ENCODE results near the gene GORASP2.
A peak's percentile ranks its signal among the peaks of the same experiment; 100 is the strongest.

DNA sequence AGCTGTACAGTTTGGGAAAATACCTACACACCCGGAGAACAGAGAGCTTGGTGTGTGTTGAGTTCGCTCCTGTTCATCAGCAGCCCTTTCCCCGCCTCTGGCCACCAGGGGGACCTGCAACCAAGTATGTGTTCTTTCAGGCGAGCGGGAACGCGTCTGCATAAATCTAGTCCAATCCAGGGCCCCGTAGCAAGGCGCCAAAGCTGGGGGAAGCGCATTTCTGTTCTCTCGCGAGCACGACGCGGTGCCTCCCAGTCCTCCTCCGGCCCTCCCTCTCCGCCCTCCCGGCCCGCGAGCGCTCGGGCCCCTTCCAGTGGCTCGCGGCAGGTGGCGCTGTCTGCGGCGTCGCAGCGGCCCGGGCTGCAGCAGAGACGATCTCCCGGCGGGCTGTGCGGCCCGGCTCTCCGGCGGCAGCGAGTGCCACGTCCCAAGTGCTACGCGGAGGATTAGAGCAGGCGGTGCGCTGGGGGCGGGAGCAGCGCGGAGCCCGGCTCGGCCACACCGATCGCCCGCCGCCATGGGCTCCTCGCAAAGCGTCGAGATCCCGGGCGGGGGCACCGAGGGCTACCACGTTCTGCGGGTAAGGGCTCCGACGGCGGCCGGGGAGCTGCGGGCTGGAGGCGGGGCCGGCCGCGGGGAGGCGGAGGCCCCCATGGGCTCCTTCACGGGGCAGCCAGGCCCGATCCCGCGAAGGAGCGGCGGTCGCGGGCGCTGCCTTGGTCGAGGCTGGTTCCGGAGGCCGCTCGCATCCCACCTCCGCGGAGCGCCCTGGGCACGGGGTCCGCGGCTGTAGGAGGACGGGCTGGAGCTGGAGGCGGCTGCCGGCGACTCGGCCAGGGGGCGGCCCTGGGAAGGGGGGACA is at the start of gene GORASP2:
- TF ChIP-seq, protein P1, sequence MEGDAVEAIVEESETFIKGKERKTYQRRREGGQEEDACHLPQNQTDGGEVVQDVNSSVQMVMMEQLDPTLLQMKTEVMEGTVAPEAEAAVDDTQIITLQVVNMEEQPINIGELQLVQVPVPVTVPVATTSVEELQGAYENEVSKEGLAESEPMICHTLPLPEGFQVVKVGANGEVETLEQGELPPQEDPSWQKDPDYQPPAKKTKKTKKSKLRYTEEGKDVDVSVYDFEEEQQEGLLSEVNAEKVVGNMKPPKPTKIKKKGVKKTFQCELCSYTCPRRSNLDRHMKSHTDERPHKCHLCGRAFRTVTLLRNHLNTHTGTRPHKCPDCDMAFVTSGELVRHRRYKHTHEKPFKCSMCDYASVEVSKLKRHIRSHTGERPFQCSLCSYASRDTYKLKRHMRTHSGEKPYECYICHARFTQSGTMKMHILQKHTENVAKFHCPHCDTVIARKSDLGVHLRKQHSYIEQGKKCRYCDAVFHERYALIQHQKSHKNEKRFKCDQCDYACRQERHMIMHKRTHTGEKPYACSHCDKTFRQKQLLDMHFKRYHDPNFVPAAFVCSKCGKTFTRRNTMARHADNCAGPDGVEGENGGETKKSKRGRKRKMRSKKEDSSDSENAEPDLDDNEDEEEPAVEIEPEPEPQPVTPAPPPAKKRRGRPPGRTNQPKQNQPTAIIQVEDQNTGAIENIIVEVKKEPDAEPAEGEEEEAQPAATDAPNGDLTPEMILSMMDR (IDR thresholded peaks at IDR 0.05) = peak; percentile 81 to 99 (median 95)
- peak; percentile 91 to 95 for TF ChIP-seq POLR2A (IDR thresholded peaks at IDR 0.05)

All from adrenal gland (tissue), 5 donors.